Measurements from ENCODE around the gene OSBPL9. TPM values are rescaled to one million over a fixed set of nuclear protein-coding genes. Genes with fewer than 3 reads are reported as not detected.

Gene OSBPL9
- total RNA-seq, 1 donor from 2014 or later, result 88.3 TPM

DNA sequence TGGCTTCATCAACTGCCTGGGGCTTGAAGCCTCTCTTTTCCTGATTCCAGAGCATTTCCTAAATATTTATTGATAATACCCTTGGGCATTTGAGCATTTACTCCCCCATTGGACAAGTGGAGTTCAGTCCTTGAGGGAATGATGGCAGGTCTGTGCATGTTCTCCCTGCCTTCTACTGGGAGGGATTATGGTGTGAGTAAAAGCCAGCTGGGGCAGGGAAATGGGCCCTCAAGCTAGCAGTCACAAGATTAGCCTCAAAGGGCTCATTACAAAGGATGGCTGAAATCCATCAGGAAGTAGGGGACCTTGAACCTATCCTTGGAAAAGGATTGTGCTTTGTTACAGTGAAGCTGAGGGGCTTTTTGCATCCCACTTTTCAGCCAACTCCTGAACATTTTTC is 24.2 kb upstream of the OSBPL9 start:
- Mint-ChIP-seq H3K27me3 (peaks cover 6% of the 10 kb centered on the region), H3K36me3 (no peaks in the 10 kb centered on the region), H3K4me1 (ENCODE audit: unreplicated experiment) (peaks cover under 1% of the 10 kb centered on the region), H3K27ac (no peak overlapping the region), H3K9me3 (no peaks in the 10 kb centered on the region), H3K4me3 (no peak overlapping the region)
- no peak for DNase-seq (ENCODE audit: extremely low spot score, unreplicated experiment)
- no peak for TF ChIP-seq CTCF (conservative IDR thresholded peaks at IDR 0.05)

GRCh38 chr1:51594716-51595115 is 22.2 kb upstream of the OSBPL9 start:
- Mint-ChIP-seq H3K27me3 (peaks cover 6% of the 10 kb centered on the region), H3K4me3 (no peak overlapping the region), H3K4me1 (ENCODE audit: unreplicated experiment) (no peaks in the 10 kb centered on the region), H3K36me3 (no peaks in the 10 kb centered on the region), H3K9me3 (no peaks in the 10 kb centered on the region), H3K27ac (no peak overlapping the region)
- DNase-seq (ENCODE audit: extremely low spot score, unreplicated experiment), result no peak
- TF ChIP-seq CTCF (conservative IDR thresholded peaks at IDR 0.05), result no peak

- Mint-ChIP-seq H3K9me3 (no peaks in the 10 kb centered on the region), H3K4me1 (ENCODE audit: unreplicated experiment) (no peaks in the 10 kb centered on the region), H3K27ac (no peak overlapping the region), H3K4me3 (no peak overlapping the region), H3K36me3 (no peaks in the 10 kb centered on the region), H3K27me3 (peaks cover 3% of the 10 kb centered on the region)
- DNase-seq (ENCODE audit: extremely low spot score, unreplicated experiment), result no peak
- no peak for TF ChIP-seq CTCF (conservative IDR thresholded peaks at IDR 0.05)
Measured at GRCh38 chr1:51600529-51600928, 16.4 kb upstream of the OSBPL9 start.

DNA sequence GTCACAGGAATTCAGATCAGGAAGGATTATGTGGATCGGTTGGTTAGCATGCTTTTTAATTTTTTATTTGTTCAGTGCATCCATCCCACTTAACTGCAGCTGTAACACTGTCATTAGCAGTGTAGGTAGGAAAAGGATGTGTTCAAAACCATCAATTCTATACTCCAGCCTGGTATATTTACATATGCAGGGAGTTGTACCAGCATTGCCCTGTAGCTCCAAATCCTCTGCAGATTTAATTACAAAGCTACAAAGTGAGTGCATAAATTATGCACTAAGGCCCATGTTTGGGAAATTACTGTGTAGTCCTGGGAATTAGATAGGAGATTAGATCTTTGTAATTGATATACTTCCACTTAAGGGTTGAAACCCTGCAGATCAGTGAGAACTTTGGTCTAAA is 15.9 kb upstream of the OSBPL9 start:
- no peak for DNase-seq (ENCODE audit: extremely low spot score, unreplicated experiment)
- Mint-ChIP-seq H3K9me3 (no peaks in the 10 kb centered on the region), H3K4me3 (no peak overlapping the region), H3K27me3 (peaks cover 3% of the 10 kb centered on the region), H3K36me3 (no peaks in the 10 kb centered on the region), H3K27ac (no peak overlapping the region), H3K4me1 (ENCODE audit: unreplicated experiment) (no peaks in the 10 kb centered on the region)
- TF ChIP-seq CTCF (conservative IDR thresholded peaks at IDR 0.05), result no peak

DNA sequence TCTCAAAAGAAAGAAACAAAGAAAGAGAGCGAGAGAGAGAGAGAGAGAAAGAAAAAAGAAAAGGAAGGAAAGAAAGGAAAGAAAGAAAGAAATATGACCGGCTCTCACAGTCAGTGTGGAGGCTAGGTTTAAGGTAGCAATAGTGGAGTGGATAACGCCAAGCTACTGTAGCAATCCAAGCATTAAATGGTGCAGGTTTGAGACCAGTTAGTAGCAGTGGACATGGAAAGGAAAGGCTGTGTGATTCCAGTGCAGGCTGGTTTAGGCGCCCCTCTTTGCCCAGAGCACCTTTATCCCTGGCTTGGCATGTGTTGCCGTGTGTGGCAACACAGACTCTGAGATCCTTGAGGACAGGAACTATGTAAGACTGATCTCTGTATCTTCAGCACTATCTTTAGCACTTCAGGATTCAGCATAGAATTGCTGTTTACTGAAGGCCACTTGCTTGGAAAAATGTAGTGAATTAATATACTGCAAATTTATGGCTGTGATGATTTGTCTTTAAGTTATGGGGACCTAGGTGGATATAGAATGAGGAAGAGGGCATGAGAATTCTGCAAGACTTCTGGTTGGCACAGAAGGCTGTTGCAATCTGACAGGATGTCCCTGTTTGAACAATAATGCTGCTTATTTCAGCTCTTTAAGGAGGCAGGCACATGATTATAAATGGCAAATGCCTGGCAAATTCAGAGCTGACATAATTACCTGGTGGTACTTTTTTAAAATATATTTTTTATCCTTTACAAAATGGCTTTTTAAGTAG is 10.8 kb upstream of the OSBPL9 start:
- Mint-ChIP-seq H3K9me3 (no peaks in the 10 kb centered on the region), H3K27me3 (peaks cover 3% of the 10 kb centered on the region), H3K4me1 (ENCODE audit: unreplicated experiment) (no peaks in the 10 kb centered on the region), H3K4me3 (no peak overlapping the region), H3K36me3 (no peaks in the 10 kb centered on the region), H3K27ac (no peak overlapping the region)
- DNase-seq (ENCODE audit: extremely low spot score, unreplicated experiment), result no peak
- TF ChIP-seq CTCF (conservative IDR thresholded peaks at IDR 0.05), result no peak

Data from type B pancreatic cell (in vitro differentiated cells).